Natural killer cell (primary cell): ENCODE results near the gene AKAP6. TPM values are rescaled to one million over a fixed set of nuclear protein-coding genes. Genes with fewer than 3 reads are reported as not detected.

ENCODE experiments used
- ATAC-seq, 3 donors: fragments of 150-1000 bp in 2 of 3; fragments of 200-7000 bp in 1 of 3; cut with Tn5 transposase; 1 replicate in 1 of 3; 2 replicates in 2 of 3; pipeline ENCODE4 v1.10.0; 2021; ENCODE audit warnings: mild to moderate bottlenecking in 2 of 3, moderate library complexity in 2 of 3
- DNase-seq, 2 donors: peaks; one replicate each; pipeline versions ENCODE4 v3.0.0 to v3.0.0-alpha.2; 2013 to 2021; ENCODE audit warnings: mixed read lengths in 1 of 2
- H3K27ac ChIP-seq: one replicate; pipeline ENCODE4 v1.5.1; 2013; ENCODE audit warnings: mild to moderate bottlenecking, low read length
- H3K27me3 ChIP-seq: one replicate; pipeline ENCODE4 v1.6.1; 2013; ENCODE audit warnings: low read length; ENCODE audit not compliant: control insufficient read depth, insufficient read depth
- H3K36me3 ChIP-seq: one replicate; pipeline ENCODE4 v1.6.1; 2013; ENCODE audit warnings: low read length; ENCODE audit not compliant: control insufficient read depth, insufficient read depth
- H3K4me1 ChIP-seq: one replicate; pipeline ENCODE4 v1.6.1; 2013; ENCODE audit warnings: low read length; ENCODE audit not compliant: control insufficient read depth, insufficient read depth
- H3K4me3 ChIP-seq: one replicate; pipeline ENCODE4 v1.5.1; 2013; ENCODE audit warnings: low read length
- H3K9me3 ChIP-seq: one replicate; pipeline ENCODE4 v1.6.1; 2013; ENCODE audit warnings: low read length; ENCODE audit not compliant: control insufficient read depth, insufficient read depth
- H3K27ac Mint-ChIP-seq, 2 donors: one replicate each; pipeline ENCODE4 v1.8.0; 2022; ENCODE audit warnings: mild to moderate bottlenecking in 2 of 2, mixed read lengths in 2 of 2, moderate library complexity in 1 of 2
- H3K27me3 Mint-ChIP-seq, 2 donors: one replicate each; pipeline ENCODE4 v1.8.0; 2022; ENCODE audit warnings: low read depth in 2 of 2, mixed read lengths in 2 of 2
- H3K36me3 Mint-ChIP-seq: one replicate; pipeline ENCODE4 v1.8.0; 2022; ENCODE audit warnings: mixed read lengths
- H3K4me1 Mint-ChIP-seq, 2 donors: one replicate each; pipeline ENCODE4 v1.8.0; 2022; ENCODE audit warnings: mixed read lengths in 2 of 2
- H3K4me3 Mint-ChIP-seq: one replicate; pipeline ENCODE4 v1.8.0; 2022; ENCODE audit warnings: mild to moderate bottlenecking, moderate library complexity, mixed read lengths
- H3K9me3 Mint-ChIP-seq, 2 donors: one replicate each; pipeline ENCODE4 v1.8.0; 2022; ENCODE audit warnings: mixed read lengths in 2 of 2
- CTCF ChIP-seq: fragments of 200-600 bp; IDR thresholded peaks from one replicate; pipeline ENCODE4 v1.8.0; 2022; ENCODE audit warnings: antibody characterized with exemption
- WGBS: methylation state at CpG from one replicate; pipeline ENCODE4 v1.1.7; 2013; ENCODE audit warnings: missing lambda C conversion rate; ENCODE audit not compliant: insufficient coverage; 5-methylcytosine and 5-hydroxymethylcytosine counted together
- intact Hi-C: fragments of 100-400 bp; cut with micrococcal nuclease; formaldehyde crosslinking; loops from one replicate; pipeline ENCODE4 v1.14.2; 2022
- total RNA-seq, 4 donors: library from RNA; stranded (reverse); fragments of 120-200 nt in 1 of 4; gene quantifications; one replicate each; pipeline versions ENCODE4 v1.2.3 to v1.2.4, GENCODE V29; 2013 to 2022

The AKAP6 gene
- total RNA-seq, 3 donors from 2014 or later (not counting 1 experiment from before 2014, with no cell fraction given), result 0.21 to 1.3 (median 0.80) TPM

GRCh38 chr14:32413967-32414640, 85.0 kb downstream of the AKAP6 start:
- WGBS, result 34% methylated on average over 3 of the region's 4 CpGs
- no peak overlapping the region for H3K27ac ChIP-seq
- H3K9me3 ChIP-seq, result no peaks in the 10 kb centered on the region
- ATAC-seq (no peak), DNase-seq (no peak)
- H3K36me3 Mint-ChIP-seq, result no peaks in the 10 kb centered on the region
- no peak overlapping the region for H3K27ac Mint-ChIP-seq
- H3K4me3 ChIP-seq, result no peak overlapping the region
- no peaks in the 10 kb centered on the region for H3K27me3 Mint-ChIP-seq
- H3K4me1 ChIP-seq, result no peaks in the 10 kb centered on the region
- H3K27me3 ChIP-seq, result no peaks in the 10 kb centered on the region
- no peaks in the 10 kb centered on the region for H3K4me1 Mint-ChIP-seq
- TF ChIP-seq CTCF, result no peak
- H3K4me3 Mint-ChIP-seq, result no peak overlapping the region
- no peaks in the 10 kb centered on the region for H3K36me3 ChIP-seq
- intact Hi-C loops, result no loop called here
- H3K9me3 Mint-ChIP-seq, result peaks cover 0 to 3% of the 10 kb centered on the region in 2 donors

- Histone ChIP-seq H3K36me3 (no peaks in the 10 kb centered on the region), H3K27me3 (no peaks in the 10 kb centered on the region), H3K27ac (no peak overlapping the region), H3K4me3 (no peak overlapping the region), H3K4me1 (no peaks in the 10 kb centered on the region), H3K9me3 (no peaks in the 10 kb centered on the region)
- Mint-ChIP-seq H3K9me3 (peaks cover 0 to 2% of the 10 kb centered on the region in 2 donors), H3K4me1 (no peaks in the 10 kb centered on the region), H3K27me3 (no peaks in the 10 kb centered on the region), H3K4me3 (no peak overlapping the region), H3K27ac (no peak overlapping the region), H3K36me3 (no peaks in the 10 kb centered on the region)
- 67% methylated on average over 2 of the region's 3 CpGs for WGBS
- no peak for DNase-seq
- no peak for ATAC-seq
- no peak for TF ChIP-seq CTCF
- intact Hi-C loops, result no loop called here
These were observed 85.7 kb downstream of the AKAP6 start for GRCh38 chr14:32414808-32415255.

GRCh38 chr14:32417956-32418552, 89.0 kb downstream of the AKAP6 start:
- intact Hi-C loops, result no loop called here
- Mint-ChIP-seq H3K36me3 (no peaks in the 10 kb centered on the region), H3K9me3 (peaks cover 0 to 2% of the 10 kb centered on the region in 2 donors), H3K4me1 (no peaks in the 10 kb centered on the region), H3K27me3 (no peaks in the 10 kb centered on the region), H3K4me3 (no peak overlapping the region), H3K27ac (no peak overlapping the region)
- no peak for TF ChIP-seq CTCF
- Histone ChIP-seq H3K36me3 (no peaks in the 10 kb centered on the region), H3K4me3 (no peak overlapping the region), H3K9me3 (peaks cover 3% of the 10 kb centered on the region), H3K27me3 (no peaks in the 10 kb centered on the region), H3K27ac (no peak overlapping the region), H3K4me1 (no peaks in the 10 kb centered on the region)
- DNase-seq (no peak), ATAC-seq (no peak)
- 62% methylated on average over 3 of the region's 4 CpGs for WGBS
